Umbilical cord (tissue), 2 donors: ENCODE data around the gene VTI1A. TPM values are rescaled to one million over a fixed set of nuclear protein-coding genes. Genes with fewer than 3 reads are reported as not detected.
"Not testable (repeated sequence)": the region's sequence is repeated elsewhere in the genome, so short reads cannot be mapped to it uniquely, and the experiment has no call there.

Source experiments
- DNase-seq: peaks from one replicate; pipeline ENCODE4 v3.0.0-alpha.2; 2015; ENCODE audit warnings: low spot score
- total RNA-seq: library from RNA; depleted of rRNA; stranded (reverse); fragments of >200 nt; gene quantifications from one replicate; pipeline ENCODE4 v1.2.3, GENCODE V29; 2014; ENCODE audit warnings: low replicate concordance; ENCODE audit not compliant: insufficient read depth

VTI1A gene
- total RNA-seq, 1 donor from 2014 or later: 21.9 TPM

GRCh38 chr10:112716924-112717413 is 270.0 kb downstream of the VTI1A start:
- DNase-seq: no peak

- DNase-seq: no peak
Observed at GRCh38 chr10:112720178-112720577, 273.2 kb downstream of the VTI1A start.

- DNase-seq: peak; percentile 58
Observed at GRCh38 chr10:112721080-112721698, 274.2 kb downstream of the VTI1A start.

- DNase-seq: no peak
Observed at GRCh38 chr10:112722758-112723157, 275.7 kb downstream of the VTI1A start.

GRCh38 chr10:112723876-112724275 is 276.9 kb downstream of the VTI1A start:
- no peak for DNase-seq

GRCh38 chr10:112724404-112724991 is 277.5 kb downstream of the VTI1A start:
- DNase-seq: peak; percentile 63

GRCh38 chr10:112728118-112728883 is 281.3 kb downstream of the VTI1A start:
- no peak for DNase-seq

GRCh38 chr10:112728997-112729396 is 282.0 kb downstream of the VTI1A start:
- no peak for DNase-seq

- not testable (repeated sequence) for DNase-seq
Observed at GRCh38 chr10:112731450-112731849, 284.4 kb downstream of the VTI1A start.

GRCh38 chr10:112732277-112732921 is 285.4 kb downstream of the VTI1A start:
- no peak for DNase-seq

GRCh38 chr10:112735041-112735695 is 288.2 kb downstream of the VTI1A start:
- no peak for DNase-seq

GRCh38 chr10:112738606-112739591 is 291.9 kb downstream of the VTI1A start:
- peak; percentile 64 for DNase-seq

- DNase-seq: no peak
Observed at GRCh38 chr10:112739592-112740353, 292.8 kb downstream of the VTI1A start.

- DNase-seq: peak; percentile 63
Observed at GRCh38 chr10:112741830-112742402, 294.9 kb downstream of the VTI1A start.

- no peak for DNase-seq
Observed at GRCh38 chr10:112744181-112745096, 297.4 kb downstream of the VTI1A start.

GRCh38 chr10:112746329-112746728 is 299.3 kb downstream of the VTI1A start:
- DNase-seq: no peak

GRCh38 chr10:112750427-112751167 is 303.6 kb downstream of the VTI1A start:
- no peak for DNase-seq
